Smooth muscle cell (in vitro differentiated cells): ENCODE data around the gene TSEN15. TPM values are rescaled to one million over a fixed set of nuclear protein-coding genes. Genes with fewer than 3 reads are reported as not detected.

Source experiments
- DNase-seq: peaks from one replicate; lab custom pipeline; 2025; ENCODE audit not compliant: unreplicated experiment; lab: John Stamatoyannopoulos, UW
- H2AFZ ChIP-seq: fragments of 200-600 bp; sonication (generic); 2 replicates; pipeline ENCODE4 v1.6.0; 2016; ENCODE audit warnings: antibody characterized with exemption, low read depth, mild to moderate bottlenecking
- H3F3A ChIP-seq: fragments of 200-600 bp; sonication (generic); 2 replicates; pipeline ENCODE4 v1.6.0; 2017; ENCODE audit warnings: antibody characterized with exemption, low read depth
- H3K27ac ChIP-seq: fragments of 200-600 bp; sonication (generic); 2 replicates; pipeline ENCODE4 v1.5.1; 2016; ENCODE audit warnings: low read depth, mild to moderate bottlenecking
- H3K27me3 ChIP-seq: fragments of 200-600 bp; sonication (generic); 2 replicates; pipeline ENCODE4 v1.6.1; 2016; ENCODE audit warnings: low read depth, mild to moderate bottlenecking
- H3K36me3 ChIP-seq: fragments of 200-600 bp; sonication (generic); 2 replicates; pipeline ENCODE4 v1.5.1; 2016; ENCODE audit warnings: low read depth
- H3K4me1 ChIP-seq: fragments of 200-600 bp; sonication (generic); 2 replicates; pipeline ENCODE4 v1.5.1; 2016; ENCODE audit warnings: low read depth
- H3K4me2 ChIP-seq: fragments of 200-600 bp; sonication (generic); 2 replicates; pipeline ENCODE4 v1.6.0; 2016; ENCODE audit warnings: mild to moderate bottlenecking
- H3K4me3 ChIP-seq: fragments of 200-600 bp; sonication (generic); 2 replicates; pipeline ENCODE4 v1.5.1; 2016; ENCODE audit warnings: mild to moderate bottlenecking
- H3K79me2 ChIP-seq: fragments of 200-600 bp; sonication (generic); 2 replicates; pipeline ENCODE4 v1.6.0; 2016; ENCODE audit warnings: low read depth, mild to moderate bottlenecking
- H3K9ac ChIP-seq: fragments of 200-600 bp; sonication (generic); 2 replicates; pipeline ENCODE4 v1.6.0; 2016; ENCODE audit warnings: low read depth
- H3K9me3 ChIP-seq: fragments of 200-600 bp; sonication (generic); replicated peaks from 2 replicates; pipeline ENCODE4 v1.5.1; 2016; ENCODE audit warnings: low read depth
- H4K20me1 ChIP-seq: fragments of 200-600 bp; sonication (generic); 2 replicates; pipeline ENCODE4 v1.6.0; 2016; ENCODE audit warnings: low read depth
- WGBS: methylation state at CpG from one replicate; pipeline ENCODE4 v1.1.7; 2016; ENCODE audit warnings: low lambda C conversion rate; 5-methylcytosine and 5-hydroxymethylcytosine counted together
- polyA plus RNA-seq: library from polyadenylated mRNA; unstranded; fragments of >200 nt; fragmentation: Nextera tagmentation; extraction: Ambion mirVana; gene quantifications from 2 replicates; pipeline ENCODE4 v1.2.1, GENCODE V29; 2016
- total RNA-seq: library from RNA; depleted of rRNA; stranded (reverse); fragments of >200 nt; gene quantifications from 2 replicates; pipeline ENCODE4 v1.2.3, GENCODE V29; 2014
- TF ChIP-seq, protein P1 (sequence below): fragments of 200-600 bp; sonication (generic); IDR thresholded peaks from 2 replicates; pipeline ENCODE4 v1.5.1; 2017; ENCODE audit warnings: borderline replicate concordance, mild to moderate bottlenecking, antibody characterized with exemption; ENCODE audit not compliant: insufficient read depth, poor library complexity, severe bottlenecking

TSEN15 gene
- total and polyA plus RNA-seq, 2 experiments from 2014 or later, result 35.6 to 82.0 TPM

DNA sequence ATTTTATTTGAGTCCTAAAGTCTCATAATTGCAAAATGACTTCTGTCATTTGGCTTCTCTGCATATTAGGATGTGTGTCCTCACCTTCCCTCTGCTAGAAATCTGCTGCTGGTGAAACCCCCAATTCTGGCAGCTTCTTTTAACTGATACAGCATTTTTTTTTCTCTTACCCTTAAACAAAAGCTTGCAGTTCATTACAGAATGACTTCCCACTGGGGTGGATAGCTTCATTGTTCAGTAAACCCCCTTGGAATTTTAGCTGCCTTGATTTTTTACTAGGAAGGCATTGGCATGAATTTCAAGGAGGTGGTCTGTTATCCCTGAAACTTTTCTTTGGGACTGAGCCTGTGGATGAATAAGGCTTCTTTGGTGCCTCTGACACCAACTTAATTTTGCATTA, 16.8 kb downstream of the TSEN15 start:
- Histone ChIP-seq H3F3A (no peaks in the 10 kb centered on the region), H4K20me1 (no peaks in the 10 kb centered on the region), H3K27ac (no peak overlapping the region), H2AFZ (no peak overlapping the region), H3K9ac (no peak overlapping the region), H3K36me3 (no peaks in the 10 kb centered on the region), H3K9me3 (no peaks in the 10 kb centered on the region), H3K4me2 (no peak overlapping the region), H3K4me3 (no peak overlapping the region), H3K4me1 (peaks cover 18% of the 10 kb centered on the region), H3K79me2 (peaks cover 9% of the 10 kb centered on the region), H3K27me3 (no peaks in the 10 kb centered on the region)
- no peak for DNase-seq
- TF ChIP-seq, protein P1, sequence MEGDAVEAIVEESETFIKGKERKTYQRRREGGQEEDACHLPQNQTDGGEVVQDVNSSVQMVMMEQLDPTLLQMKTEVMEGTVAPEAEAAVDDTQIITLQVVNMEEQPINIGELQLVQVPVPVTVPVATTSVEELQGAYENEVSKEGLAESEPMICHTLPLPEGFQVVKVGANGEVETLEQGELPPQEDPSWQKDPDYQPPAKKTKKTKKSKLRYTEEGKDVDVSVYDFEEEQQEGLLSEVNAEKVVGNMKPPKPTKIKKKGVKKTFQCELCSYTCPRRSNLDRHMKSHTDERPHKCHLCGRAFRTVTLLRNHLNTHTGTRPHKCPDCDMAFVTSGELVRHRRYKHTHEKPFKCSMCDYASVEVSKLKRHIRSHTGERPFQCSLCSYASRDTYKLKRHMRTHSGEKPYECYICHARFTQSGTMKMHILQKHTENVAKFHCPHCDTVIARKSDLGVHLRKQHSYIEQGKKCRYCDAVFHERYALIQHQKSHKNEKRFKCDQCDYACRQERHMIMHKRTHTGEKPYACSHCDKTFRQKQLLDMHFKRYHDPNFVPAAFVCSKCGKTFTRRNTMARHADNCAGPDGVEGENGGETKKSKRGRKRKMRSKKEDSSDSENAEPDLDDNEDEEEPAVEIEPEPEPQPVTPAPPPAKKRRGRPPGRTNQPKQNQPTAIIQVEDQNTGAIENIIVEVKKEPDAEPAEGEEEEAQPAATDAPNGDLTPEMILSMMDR, result no peak

DNA sequence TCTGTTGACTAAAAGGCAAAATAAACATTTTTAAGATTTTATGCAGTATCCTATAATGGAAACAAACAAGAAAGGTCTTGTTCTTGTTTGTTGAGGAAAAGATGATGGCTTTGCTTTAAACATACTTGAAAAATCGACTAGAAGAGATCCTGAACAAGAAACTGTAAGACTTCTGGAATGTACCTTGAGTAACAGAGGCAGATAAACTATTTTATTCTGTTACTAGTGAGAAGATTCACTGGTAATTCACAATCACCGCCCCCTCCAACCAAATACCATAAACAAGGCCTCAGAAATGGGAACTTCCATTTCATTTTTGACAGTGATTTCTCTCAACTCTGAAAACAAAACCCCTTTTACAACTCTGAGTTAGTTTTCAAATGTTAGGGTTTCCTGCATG, 18.1 kb downstream of the TSEN15 start:
- Histone ChIP-seq H3F3A (no peaks in the 10 kb centered on the region), H3K27me3 (no peaks in the 10 kb centered on the region), H3K9ac (no peak overlapping the region), H3K4me2 (no peak overlapping the region), H2AFZ (no peak overlapping the region), H3K4me3 (no peak overlapping the region), H3K79me2 (peaks cover 7% of the 10 kb centered on the region), H3K36me3 (no peaks in the 10 kb centered on the region), H3K27ac (no peak overlapping the region), H4K20me1 (no peaks in the 10 kb centered on the region), H3K9me3 (no peaks in the 10 kb centered on the region), H3K4me1 (peaks cover 15% of the 10 kb centered on the region)
- 79% methylated on average over 2 of the region's 2 CpGs for whole genome bisulfite sequencing
- TF ChIP-seq, protein P1, result no peak
- DNase-seq, result no peak

DNA sequence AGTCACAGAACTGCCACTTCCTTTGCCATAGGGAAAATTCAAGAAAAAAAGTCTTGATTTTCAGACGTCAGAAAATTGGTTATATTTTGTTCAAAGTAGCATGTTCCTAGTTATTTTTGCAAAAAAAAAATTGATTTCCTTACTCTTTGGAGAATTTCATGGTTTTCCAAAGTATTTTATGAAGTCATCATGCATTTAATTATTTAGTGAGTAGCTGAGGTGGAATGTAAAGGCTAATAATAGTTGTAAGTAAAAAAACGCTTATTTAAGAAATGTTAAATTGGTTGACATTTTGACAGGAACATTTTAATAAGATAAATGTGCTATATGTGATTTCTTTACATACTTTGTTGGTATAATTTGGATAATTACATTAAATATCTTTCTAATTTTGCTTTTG, 20.8 kb downstream of the TSEN15 start:
- H3K9me3 ChIP-seq, result no peaks in the 10 kb centered on the region
- no peak overlapping the region for H3K4me2 ChIP-seq
- no peak overlapping the region for H3K9ac ChIP-seq
- H3K27ac ChIP-seq, result no peak overlapping the region
- H3K79me2 ChIP-seq, result no peaks in the 10 kb centered on the region
- no peaks in the 10 kb centered on the region for H3K27me3 ChIP-seq
- H3F3A ChIP-seq, result no peaks in the 10 kb centered on the region
- H3K36me3 ChIP-seq, result no peaks in the 10 kb centered on the region
- H2AFZ ChIP-seq, result no peak overlapping the region
- DNase-seq, result no peak
- TF ChIP-seq, protein P1, result no peak
- no peaks in the 10 kb centered on the region for H4K20me1 ChIP-seq
- peaks cover 15% of the 10 kb centered on the region for H3K4me1 ChIP-seq
- H3K4me3 ChIP-seq, result no peak overlapping the region
- WGBS, result 79% methylated on average over 2 of the region's 2 CpGs

DNA sequence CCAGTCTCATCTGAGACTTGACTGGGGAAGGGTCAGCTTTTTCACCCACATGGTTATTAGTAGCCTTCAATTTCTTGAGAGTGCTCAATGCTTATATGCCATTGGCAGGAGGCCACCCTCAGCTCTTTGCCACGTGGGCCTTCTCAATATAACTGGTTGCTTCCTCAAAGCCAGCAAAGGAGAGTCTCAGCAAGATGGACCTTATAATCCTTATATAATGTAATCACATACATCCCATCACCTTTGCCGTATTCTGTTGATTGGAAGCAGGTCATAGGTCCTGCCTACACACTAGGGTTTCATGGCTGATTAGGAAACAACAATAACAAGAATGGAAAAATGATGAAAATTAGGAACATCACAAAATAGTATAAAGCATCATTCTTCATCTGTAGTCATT, 22.9 kb downstream of the TSEN15 start:
- WGBS, result 93% methylated on average over 2 of the region's 2 CpGs

More for the DNA sequence above, 22.9 kb downstream of the TSEN15 start:
- H2AFZ ChIP-seq, result no peak overlapping the region
- H3K79me2 ChIP-seq, result no peaks in the 10 kb centered on the region
- no peak overlapping the region for H3K9ac ChIP-seq
- no peaks in the 10 kb centered on the region for H3K9me3 ChIP-seq
- H3K4me3 ChIP-seq, result no peak overlapping the region
- no peaks in the 10 kb centered on the region for H3K27me3 ChIP-seq
- no peak for DNase-seq
- H3K4me2 ChIP-seq, result no peak overlapping the region
- no peaks in the 10 kb centered on the region for H4K20me1 ChIP-seq
- no peak overlapping the region for H3K27ac ChIP-seq
- no peaks in the 10 kb centered on the region for H3F3A ChIP-seq
- H3K36me3 ChIP-seq, result no peaks in the 10 kb centered on the region
- H3K4me1 ChIP-seq, result peaks cover 3% of the 10 kb centered on the region
- TF ChIP-seq, protein P1, result no peak
